Psoas muscle (tissue), 8 donors: ENCODE results near the gene CLEC2L. TPM values are rescaled to one million over a fixed set of nuclear protein-coding genes. Genes with fewer than 3 reads are reported as not detected.

Experiments
- ATAC-seq, 4 donors: fragments of 200-7000 bp; cut with Tn5 transposase; one replicate each; pipeline ENCODE4 v1.9.1; 2020; ENCODE audit warnings: moderate library complexity in 3 of 4, mild to moderate bottlenecking in 2 of 4
- DNase-seq, 2 donors: peaks; one replicate each; pipeline ENCODE4 v3.0.0-alpha.2; 2020
- H3K27ac ChIP-seq: fragments of 200-600 bp; one replicate; pipeline ENCODE4 v1.8.0; 2022
- H3K27me3 ChIP-seq, 3 donors: fragments of 200-600 bp in 1 of 3; one replicate each; pipeline versions ENCODE4 v1.6.1 to v1.8.0; 2013 to 2022; ENCODE audit warnings: low read length in 2 of 3, mild to moderate bottlenecking in 2 of 3, moderate library complexity in 1 of 3; ENCODE audit not compliant: insufficient read depth in 3 of 3
- H3K36me3 ChIP-seq, 2 donors: fragments of 200-600 bp in 1 of 2; one replicate each; pipeline versions ENCODE4 v1.6.1 to v1.8.0; 2013 to 2022; ENCODE audit warnings: low read depth in 1 of 2, mild to moderate bottlenecking in 1 of 2, moderate library complexity in 1 of 2; ENCODE audit not compliant: insufficient read depth in 1 of 2
- H3K4me1 ChIP-seq: fragments of 200-600 bp; one replicate; pipeline ENCODE4 v1.8.0; 2022
- H3K4me3 ChIP-seq: fragments of 200-600 bp; one replicate; pipeline ENCODE4 v1.8.0; 2022; ENCODE audit warnings: mild to moderate bottlenecking
- H3K9me3 ChIP-seq: fragments of 200-600 bp; one replicate; pipeline ENCODE4 v1.8.0; 2022
- CTCF ChIP-seq: fragments of 200-600 bp; IDR thresholded peaks from one replicate; pipeline ENCODE4 v1.8.0; 2022; ENCODE audit warnings: antibody characterized with exemption
- WGBS, 3 donors: extraction: QIAGEN DNeasy Blood & Tissue Kit; methylation state at CpG; one replicate each; pipeline versions ENCODE4 v1.1.6 to v1.1.7; 2013; 5-methylcytosine and 5-hydroxymethylcytosine counted together
- intact Hi-C, 2 donors: fragments of 100-400 bp; cut with DNase I; formaldehyde crosslinking; loops; one replicate each; pipeline versions ENCODE4 v1.11.0 to v1.14.2; 2022
- polyA plus RNA-seq, 3 donors: library from polyadenylated mRNA; stranded (reverse); fragments of 200-250 nt; gene quantifications; one replicate each; pipeline ENCODE4 v1.2.3, GENCODE V29; 2013
- total RNA-seq, 4 donors: library from RNA; stranded (reverse); fragmentation: NEBNext Ultra II Directional in 2 of 4; extraction: Animal tissue kit (Norgen Biotek cat#: 25700) in 2 of 4; gene quantifications; one replicate each; pipeline versions ENCODE4 v1.2.1 to v1.2.4, GENCODE V29; 2021 to 2023
- donor health status: healthy with polysubstance abuse.
- donor health status: DM: no; HTN: no; CAD: no; lungs with moderate emphysema.
- donor health status: Bipolar disorder and iron deficiency.
- donor health status: healthy.
- donor health status: DM: yes; HTN: yes; CAD: no.
- donor health status: DM: no; HTN: no; CAD: no.
- donor health status: DM: no; HTN: no; CAD: no.
- donor health status: DM: yes; HTN: yes; CAD: no.

Gene CLEC2L
- total and polyA plus RNA-seq, 7 donors = 0.12 to 1.5 (median 0.83) TPM; not detected in 1

- no peak overlapping the region for H3K4me3 ChIP-seq
- H3K27me3 ChIP-seq = no peaks in the 10 kb centered on the region
- no peaks in the 10 kb centered on the region for H3K36me3 ChIP-seq
- TF ChIP-seq CTCF = no peak
- H3K4me1 ChIP-seq = no peaks in the 10 kb centered on the region
- ATAC-seq (no peak), DNase-seq (no peak)
- H3K9me3 ChIP-seq = no peaks in the 10 kb centered on the region
- intact Hi-C loops = no loop called here
- H3K27ac ChIP-seq = no peak overlapping the region
- 65 to 72% (median 70%) methylated on average over 8 of the region's 8 CpGs for WGBS, 3 donors
These were observed 34.5 kb downstream of the CLEC2L start for GRCh38 chr7:139557857-139558581.

- no peak overlapping the region for H3K4me3 ChIP-seq
- H3K27me3 ChIP-seq = no peaks in the 10 kb centered on the region
- ATAC-seq = peak in 3 of 4 donors; percentile 22 to 32 (median 26)
- intact Hi-C loops = no loop called here
- no peak for TF ChIP-seq CTCF
- H3K4me1 ChIP-seq = no peaks in the 10 kb centered on the region
- 71 to 76% (median 76%) methylated on average over 18 of the region's 18 CpGs for WGBS, 3 donors
- no peak overlapping the region for H3K27ac ChIP-seq
- no peaks in the 10 kb centered on the region for H3K36me3 ChIP-seq
- no peak for DNase-seq
- H3K9me3 ChIP-seq = no peaks in the 10 kb centered on the region
These were observed 36.0 kb downstream of the CLEC2L start for GRCh38 chr7:139559364-139560105.

GRCh38 chr7:139560199-139560598, 36.7 kb downstream of the CLEC2L start:
- intact Hi-C loops = no loop called here
- peaks cover 6% of the 10 kb centered on the region for H3K4me1 ChIP-seq
- ATAC-seq = no peak
- H3K4me3 ChIP-seq = no peak overlapping the region
- no peak for DNase-seq
- H3K27me3 ChIP-seq = no peaks in the 10 kb centered on the region
- H3K27ac ChIP-seq = no peak overlapping the region
- no peaks in the 10 kb centered on the region for H3K9me3 ChIP-seq
- no peak for TF ChIP-seq CTCF
- H3K36me3 ChIP-seq = no peaks in the 10 kb centered on the region
- WGBS, 3 donors = 77 to 82% (median 80%) methylated on average over 2 of the region's 2 CpGs

- WGBS, 3 donors = 83 to 89% (median 87%) methylated on average over 11 of the region's 11 CpGs
- no peak for DNase-seq
These were observed 37.2 kb downstream of the CLEC2L start for GRCh38 chr7:139560678-139561077.

More at GRCh38 chr7:139560678-139561077, 37.2 kb downstream of the CLEC2L start:
- Histone ChIP-seq H3K4me3 (no peak overlapping the region), H3K36me3 (no peaks in the 10 kb centered on the region), H3K9me3 (no peaks in the 10 kb centered on the region), H3K4me1 (peaks cover 6% of the 10 kb centered on the region), H3K27me3 (no peaks in the 10 kb centered on the region), H3K27ac (no peak overlapping the region)
- ATAC-seq = no peak
- intact Hi-C loops = no loop called here
- TF ChIP-seq CTCF = no peak
